GM12878 (cell line): ENCODE results near the gene SLC28A2. TPM values are rescaled to one million over a fixed set of nuclear protein-coding genes. Genes with fewer than 3 reads are reported as not detected.

ENCODE experiments used
- ASH2L ChIP-seq: fragments of 300-600, 200-600 bp; sonication (generic); IDR thresholded peaks from 2 replicates; pipeline ENCODE4 v1.6.1; 2017; ENCODE audit warnings: low read depth, mild to moderate bottlenecking, borderline replicate concordance
- CHD1 ChIP-seq: IDR thresholded peaks from 2 replicates; pipeline ENCODE4 v1.6.1; 2012; ENCODE audit warnings: low read depth, low read length, improper control_type of control experiment
- EED ChIP-seq: sonication (generic); IDR thresholded peaks from 2 replicates; pipeline ENCODE4 v1.6.1; 2016; ENCODE audit warnings: antibody characterized with exemption, low read depth
- EGR1 ChIP-seq, 2 experiments: IDR thresholded peaks; 1 replicate in 1 of 2; 2 replicates in 1 of 2; pipeline ENCODE4 v1.6.1; 2011 to 2012; ENCODE audit warnings: low read depth in 2 of 2, low read length in 2 of 2, borderline replicate concordance in 1 of 2, mild to moderate bottlenecking in 1 of 2, moderate library complexity in 1 of 2
- FOXK2 ChIP-seq: fragments of 450-650 bp; IDR thresholded peaks from 2 replicates; pipeline ENCODE4 v1.6.1; 2017; ENCODE audit warnings: mild to moderate bottlenecking, moderate library complexity
- GATAD2B ChIP-seq: fragments of 450-650 bp; conservative IDR thresholded peaks from 2 replicates; pipeline ENCODE4 v1.6.1; 2017; ENCODE audit warnings: low read depth, mild to moderate bottlenecking, moderate library complexity
- HDAC6 ChIP-seq: fragments of 200-600 bp; sonication (generic); IDR thresholded peaks from one replicate; pipeline ENCODE4 v1.8.0; 2017; ENCODE audit warnings: antibody characterized with exemption; ENCODE audit not compliant: unreplicated experiment
- MYB ChIP-seq: fragments of 150-350 bp; IDR thresholded peaks from 2 replicates; pipeline ENCODE4 v1.6.1; 2014; ENCODE audit warnings: mild to moderate bottlenecking, low read depth, low read length, borderline replicate concordance
- PAX5 ChIP-seq: IDR thresholded peaks from 2 replicates; pipeline ENCODE4 v1.6.1; 2011; ENCODE audit warnings: low read depth, low read length, borderline replicate concordance
- RAD51 ChIP-seq: fragments of 450-650 bp; IDR thresholded peaks from 2 replicates; pipeline ENCODE4 v1.6.1; 2016; ENCODE audit warnings: moderate library complexity, mild to moderate bottlenecking, inconsistent platforms
- RCOR1 ChIP-seq: conservative IDR thresholded peaks from 2 replicates; pipeline ENCODE4 v1.6.1; 2012; ENCODE audit warnings: low read depth, low read length, improper control_type of control experiment
- SPI1 ChIP-seq: IDR thresholded peaks from 2 replicates; pipeline ENCODE4 v1.6.1; 2011; ENCODE audit warnings: low read depth, mild to moderate bottlenecking, low read length, moderate library complexity, borderline replicate concordance; ENCODE audit not compliant: insufficient read depth
- SREBF2 ChIP-seq: IDR thresholded peaks from 2 replicates; pipeline ENCODE4 v1.6.1; 2012; ENCODE audit warnings: mild to moderate bottlenecking, low read length
- TARDBP ChIP-seq: IDR thresholded peaks from 2 replicates; pipeline ENCODE4 v1.6.1; 2016; ENCODE audit warnings: borderline replicate concordance
- TCF3 ChIP-seq: IDR thresholded peaks from 2 replicates; pipeline ENCODE4 v1.6.1; 2012; ENCODE audit warnings: low read depth, mild to moderate bottlenecking, low read length, borderline replicate concordance; ENCODE audit not compliant: insufficient read depth
- ZNF207 ChIP-seq: fragments of 450-650 bp; IDR thresholded peaks from 2 replicates; pipeline ENCODE4 v1.6.1; 2014; ENCODE audit warnings: antibody characterized with exemption, mild to moderate bottlenecking, borderline replicate concordance
- polyA plus RNA-seq, 11 experiments: library from polyadenylated mRNA; depleted of rRNA in 4 of 11; unstranded in 6 of 11; stranded (reverse) in 5 of 11; fragments of >200 nt; fragmentation: Nextera tagmentation in 4 of 11; fragmentation: Illumina TruSeq in 1 of 11; extraction: Ambion mirVana in 4 of 11; extraction: Trizol in 1 of 11; gene quantifications; 1 replicate in 1 of 11; 2 replicates in 10 of 11; pipeline versions ENCODE4 v1.2.1 to v1.2.3, GENCODE V29; 2011 to 2016; ENCODE audit warnings: inconsistent platforms in 2 of 11, missing spikeins in 2 of 11, low read depth in 1 of 11
- total RNA-seq, 4 experiments: library from RNA; depleted of rRNA in 3 of 4; stranded (reverse); fragments of >200 nt in 3 of 4; fragmentation: Illumina TruSeq in 1 of 4; extraction: Trizol in 1 of 4; gene quantifications; 2 replicates each; pipeline versions ENCODE4 v1.2.1 to v1.2.3, GENCODE V29; 2013 to 2021
- TF ChIP-seq, protein P1 (sequence below): fragments of 450-650 bp; IDR thresholded peaks from 2 replicates; pipeline ENCODE4 v1.6.1; 2017; ENCODE audit warnings: mild to moderate bottlenecking, moderate library complexity
- TF ChIP-seq, protein P2 (sequence below): fragments of 450-650 bp; IDR thresholded peaks from 2 replicates; pipeline ENCODE4 v1.6.1; 2017; ENCODE audit warnings: borderline replicate concordance
- TF ChIP-seq, protein P3 (sequence below): fragments of 450-650 bp; formaldehyde crosslinking; IDR thresholded peaks from 2 replicates; pipeline ENCODE4 v1.4.0; 2020; ENCODE audit warnings: mild to moderate bottlenecking, moderate library complexity
- TF ChIP-seq, protein P4 (sequence below): IDR thresholded peaks from 2 replicates; pipeline ENCODE4 v1.6.1; 2011; ENCODE audit warnings: mild to moderate bottlenecking, low read depth, low read length, moderate library complexity; ENCODE audit not compliant: insufficient replicate concordance

SLC28A2 gene
- total and polyA plus RNA-seq, 10 of the 15 experiments (the other 5 are each of a cell fraction or from before 2014, with no cell fraction given) = 0.02 to 0.21 (median 0.14) TPM; not detected in 6

DNA sequence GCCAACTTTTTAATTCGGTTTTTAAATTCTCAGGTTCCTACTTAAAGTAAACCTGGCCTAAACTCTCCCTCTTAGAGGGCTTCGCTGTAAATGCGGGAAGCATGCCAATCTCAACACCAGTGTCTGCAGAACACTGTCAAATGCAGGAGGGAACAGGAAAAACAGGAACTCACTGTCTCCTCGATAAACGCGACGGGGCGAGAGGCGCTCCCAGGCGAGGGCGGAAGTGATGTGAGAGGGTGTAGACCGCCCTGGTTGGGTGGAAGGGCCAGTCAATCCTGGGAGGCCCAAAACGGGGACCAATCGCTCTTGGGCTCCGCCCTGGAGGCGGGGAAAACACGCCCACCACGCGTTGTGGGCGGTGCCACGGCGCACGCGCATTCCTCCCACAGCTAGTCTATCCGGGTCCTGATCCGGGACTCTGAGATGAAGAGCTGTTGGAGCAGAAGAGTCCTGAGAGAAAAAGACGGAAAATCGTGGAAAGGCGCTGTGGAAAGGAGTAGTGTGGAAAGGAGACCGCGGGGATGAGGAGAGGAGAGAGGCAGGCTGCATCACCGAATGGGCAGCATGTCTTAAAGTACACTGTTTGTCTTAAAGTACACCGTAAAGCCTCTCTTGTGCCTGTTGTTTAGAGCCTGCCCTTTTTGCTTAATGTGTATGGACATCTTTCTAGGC, 27.1 kb downstream of the SLC28A2 start (continued):
- TF ChIP-seq, protein P1, sequence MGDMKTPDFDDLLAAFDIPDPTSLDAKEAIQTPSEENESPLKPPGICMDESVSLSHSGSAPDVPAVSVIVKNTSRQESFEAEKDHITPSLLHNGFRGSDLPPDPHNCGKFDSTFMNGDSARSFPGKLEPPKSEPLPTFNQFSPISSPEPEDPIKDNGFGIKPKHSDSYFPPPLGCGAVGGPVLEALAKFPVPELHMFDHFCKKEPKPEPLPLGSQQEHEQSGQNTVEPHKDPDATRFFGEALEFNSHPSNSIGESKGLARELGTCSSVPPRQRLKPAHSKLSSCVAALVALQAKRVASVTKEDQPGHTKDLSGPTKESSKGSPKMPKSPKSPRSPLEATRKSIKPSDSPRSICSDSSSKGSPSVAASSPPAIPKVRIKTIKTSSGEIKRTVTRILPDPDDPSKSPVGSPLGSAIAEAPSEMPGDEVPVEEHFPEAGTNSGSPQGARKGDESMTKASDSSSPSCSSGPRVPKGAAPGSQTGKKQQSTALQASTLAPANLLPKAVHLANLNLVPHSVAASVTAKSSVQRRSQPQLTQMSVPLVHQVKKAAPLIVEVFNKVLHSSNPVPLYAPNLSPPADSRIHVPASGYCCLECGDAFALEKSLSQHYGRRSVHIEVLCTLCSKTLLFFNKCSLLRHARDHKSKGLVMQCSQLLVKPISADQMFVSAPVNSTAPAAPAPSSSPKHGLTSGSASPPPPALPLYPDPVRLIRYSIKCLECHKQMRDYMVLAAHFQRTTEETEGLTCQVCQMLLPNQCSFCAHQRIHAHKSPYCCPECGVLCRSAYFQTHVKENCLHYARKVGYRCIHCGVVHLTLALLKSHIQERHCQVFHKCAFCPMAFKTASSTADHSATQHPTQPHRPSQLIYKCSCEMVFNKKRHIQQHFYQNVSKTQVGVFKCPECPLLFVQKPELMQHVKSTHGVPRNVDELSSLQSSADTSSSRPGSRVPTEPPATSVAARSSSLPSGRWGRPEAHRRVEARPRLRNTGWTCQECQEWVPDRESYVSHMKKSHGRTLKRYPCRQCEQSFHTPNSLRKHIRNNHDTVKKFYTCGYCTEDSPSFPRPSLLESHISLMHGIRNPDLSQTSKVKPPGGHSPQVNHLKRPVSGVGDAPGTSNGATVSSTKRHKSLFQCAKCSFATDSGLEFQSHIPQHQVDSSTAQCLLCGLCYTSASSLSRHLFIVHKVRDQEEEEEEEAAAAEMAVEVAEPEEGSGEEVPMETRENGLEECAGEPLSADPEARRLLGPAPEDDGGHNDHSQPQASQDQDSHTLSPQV = no peak
- no peak for TF ChIP-seq TARDBP
- TF ChIP-seq CHD1 = no peak
- no peak for TF ChIP-seq EED
- no peak for TF ChIP-seq RCOR1
- TF ChIP-seq EGR1 (IDR thresholded peaks at IDR 0.05; ENCODE audit: borderline replicate concordance in 1 of 2, low read depth in 2 of 2, low read length in 2 of 2) = peak in 1 of 2 experiments; percentile 33; a peak in 1 of 3 replicates
- no peak for TF ChIP-seq TCF3
- TF ChIP-seq, protein P2, sequence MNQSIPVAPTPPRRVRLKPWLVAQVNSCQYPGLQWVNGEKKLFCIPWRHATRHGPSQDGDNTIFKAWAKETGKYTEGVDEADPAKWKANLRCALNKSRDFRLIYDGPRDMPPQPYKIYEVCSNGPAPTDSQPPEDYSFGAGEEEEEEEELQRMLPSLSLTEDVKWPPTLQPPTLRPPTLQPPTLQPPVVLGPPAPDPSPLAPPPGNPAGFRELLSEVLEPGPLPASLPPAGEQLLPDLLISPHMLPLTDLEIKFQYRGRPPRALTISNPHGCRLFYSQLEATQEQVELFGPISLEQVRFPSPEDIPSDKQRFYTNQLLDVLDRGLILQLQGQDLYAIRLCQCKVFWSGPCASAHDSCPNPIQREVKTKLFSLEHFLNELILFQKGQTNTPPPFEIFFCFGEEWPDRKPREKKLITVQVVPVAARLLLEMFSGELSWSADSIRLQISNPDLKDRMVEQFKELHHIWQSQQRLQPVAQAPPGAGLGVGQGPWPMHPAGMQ = no peak
- TF ChIP-seq, protein P3, sequence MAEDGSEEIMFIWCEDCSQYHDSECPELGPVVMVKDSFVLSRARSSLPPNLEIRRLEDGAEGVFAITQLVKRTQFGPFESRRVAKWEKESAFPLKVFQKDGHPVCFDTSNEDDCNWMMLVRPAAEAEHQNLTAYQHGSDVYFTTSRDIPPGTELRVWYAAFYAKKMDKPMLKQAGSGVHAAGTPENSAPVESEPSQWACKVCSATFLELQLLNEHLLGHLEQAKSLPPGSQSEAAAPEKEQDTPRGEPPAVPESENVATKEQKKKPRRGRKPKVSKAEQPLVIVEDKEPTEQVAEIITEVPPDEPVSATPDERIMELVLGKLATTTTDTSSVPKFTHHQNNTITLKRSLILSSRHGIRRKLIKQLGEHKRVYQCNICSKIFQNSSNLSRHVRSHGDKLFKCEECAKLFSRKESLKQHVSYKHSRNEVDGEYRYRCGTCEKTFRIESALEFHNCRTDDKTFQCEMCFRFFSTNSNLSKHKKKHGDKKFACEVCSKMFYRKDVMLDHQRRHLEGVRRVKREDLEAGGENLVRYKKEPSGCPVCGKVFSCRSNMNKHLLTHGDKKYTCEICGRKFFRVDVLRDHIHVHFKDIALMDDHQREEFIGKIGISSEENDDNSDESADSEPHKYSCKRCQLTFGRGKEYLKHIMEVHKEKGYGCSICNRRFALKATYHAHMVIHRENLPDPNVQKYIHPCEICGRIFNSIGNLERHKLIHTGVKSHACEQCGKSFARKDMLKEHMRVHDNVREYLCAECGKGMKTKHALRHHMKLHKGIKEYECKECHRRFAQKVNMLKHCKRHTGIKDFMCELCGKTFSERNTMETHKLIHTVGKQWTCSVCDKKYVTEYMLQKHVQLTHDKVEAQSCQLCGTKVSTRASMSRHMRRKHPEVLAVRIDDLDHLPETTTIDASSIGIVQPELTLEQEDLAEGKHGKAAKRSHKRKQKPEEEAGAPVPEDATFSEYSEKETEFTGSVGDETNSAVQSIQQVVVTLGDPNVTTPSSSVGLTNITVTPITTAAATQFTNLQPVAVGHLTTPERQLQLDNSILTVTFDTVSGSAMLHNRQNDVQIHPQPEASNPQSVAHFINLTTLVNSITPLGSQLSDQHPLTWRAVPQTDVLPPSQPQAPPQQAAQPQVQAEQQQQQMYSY (CRISPR knock-in tag) = no peak
- TF ChIP-seq ASH2L = no peak
- peak; percentile 70 for TF ChIP-seq FOXK2
- TF ChIP-seq ZNF207 = no peak
- TF ChIP-seq SPI1 = peak; percentile 77; the same call in 1 of the 2 replicates
- TF ChIP-seq RAD51 = no peak
- 0 out of 2 replicates have a peak, but pooled peaks have one; percentile 22 for TF ChIP-seq GATAD2B
- TF ChIP-seq, protein P4, sequence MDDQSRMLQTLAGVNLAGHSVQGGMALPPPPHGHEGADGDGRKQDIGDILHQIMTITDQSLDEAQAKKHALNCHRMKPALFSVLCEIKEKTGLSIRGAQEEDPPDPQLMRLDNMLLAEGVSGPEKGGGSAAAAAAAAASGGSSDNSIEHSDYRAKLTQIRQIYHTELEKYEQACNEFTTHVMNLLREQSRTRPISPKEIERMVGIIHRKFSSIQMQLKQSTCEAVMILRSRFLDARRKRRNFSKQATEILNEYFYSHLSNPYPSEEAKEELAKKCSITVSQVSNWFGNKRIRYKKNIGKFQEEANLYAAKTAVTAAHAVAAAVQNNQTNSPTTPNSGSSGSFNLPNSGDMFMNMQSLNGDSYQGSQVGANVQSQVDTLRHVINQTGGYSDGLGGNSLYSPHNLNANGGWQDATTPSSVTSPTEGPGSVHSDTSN = peak; percentile 98
- peak; percentile 70 for TF ChIP-seq HDAC6
- no peak for TF ChIP-seq PAX5
- TF ChIP-seq SREBF2 = no peak
- no peak for TF ChIP-seq MYB
